ENCODE data around the gene GPR89A.
"Not testable (repeated sequence)": the region's sequence is repeated elsewhere in the genome, so short reads cannot be mapped to it uniquely, and the experiment has no call there.

Gene GPR89A

GRCh38 chr1:145607833-145608733 lies at the start of gene GPR89A:
Gene GPR89A (plus strand): TSS chr1:145607988. CDS start chr1:145608134, 146 bp downstream.
- DNase-seq, result peak; percentile 96
- H3K4me2 ChIP-seq (ENCODE audit: insufficient read depth, low read length), result peak within 1 kb of the TSS; percentile 63; the same call in 1 of the 2 replicates
- not testable (repeated sequence) for H3K9me3 ChIP-seq (ENCODE audit: insufficient read depth, low read length, severe bottlenecking); H4K20me1 ChIP-seq (ENCODE audit: insufficient read depth, low read length); H3K27me3 ChIP-seq (ENCODE audit: insufficient read depth, low read length, poor library complexity); H3K36me3 ChIP-seq (ENCODE audit: insufficient read depth, low read length)
- peak within 1 kb of the TSS; percentile 75 to 91; a peak in 3 of 4 replicates for H3K4me3 ChIP-seq (ENCODE audit: low read depth in 1 of 2, low read length in 2 of 2)
- peaks cover 12% of the 10 kb centered on the region for H3K4me1 ChIP-seq (ENCODE audit: insufficient read depth, low read length)
- peak within 1 kb of the TSS; percentile 77 for H3K9ac ChIP-seq (ENCODE audit: low read depth, low read length)
- ATAC-seq (ENCODE audit: insufficient read depth, low read depth), result peak; percentile 98
- H3K27ac ChIP-seq (ENCODE audit: low read length), result peak within 1 kb of the TSS; percentile 80
- peaks cover 25% of the 10 kb centered on the region for H3K79me2 ChIP-seq (ENCODE audit: insufficient read depth, low read length)
- H2AFZ ChIP-seq (ENCODE audit: low read depth, low read length), result peak within 1 kb of the TSS; percentile 95

DNA sequence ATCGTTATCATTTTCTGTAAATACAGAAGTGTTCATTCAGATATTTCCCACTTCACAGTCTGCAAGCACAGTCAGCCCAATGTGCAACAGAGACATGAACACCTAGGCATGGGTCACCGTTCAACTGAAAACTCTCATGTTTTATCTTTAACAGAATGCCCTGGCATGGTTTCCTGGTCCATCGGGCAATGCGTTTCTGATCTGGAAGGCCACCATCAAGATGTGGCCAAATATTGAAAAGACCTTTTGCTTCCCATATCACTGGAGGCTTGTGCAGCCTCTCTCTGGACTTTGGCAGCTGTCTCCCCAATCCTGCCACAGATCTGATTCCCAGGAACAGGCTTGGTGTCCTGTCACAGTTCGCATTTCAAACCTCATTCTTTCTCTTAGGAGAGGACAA lies 21.0 kb upstream of the GPR89A start:
- H3K79me2 ChIP-seq (ENCODE audit: insufficient read depth, low read length); ATAC-seq (ENCODE audit: insufficient read depth, low read depth); H3K36me3 ChIP-seq (ENCODE audit: insufficient read depth, low read length); H3K9ac ChIP-seq (ENCODE audit: low read depth, low read length); H3K4me1 ChIP-seq (ENCODE audit: insufficient read depth, low read length); H3K4me3 ChIP-seq (ENCODE audit: low read depth in 1 of 2, low read length in 2 of 2); H4K20me1 ChIP-seq (ENCODE audit: insufficient read depth, low read length); H2AFZ ChIP-seq (ENCODE audit: low read depth, low read length); DNase-seq; H3K27ac ChIP-seq (ENCODE audit: low read length); H3K27me3 ChIP-seq (ENCODE audit: insufficient read depth, low read length, poor library complexity); H3K4me2 ChIP-seq (ENCODE audit: insufficient read depth, low read length); H3K9me3 ChIP-seq (ENCODE audit: insufficient read depth, low read length, severe bottlenecking): not testable (repeated sequence)

- H3K4me3 ChIP-seq (ENCODE audit: low read depth in 1 of 2, low read length in 2 of 2); H4K20me1 ChIP-seq (ENCODE audit: insufficient read depth, low read length); H3K27ac ChIP-seq (ENCODE audit: low read length); H3K9ac ChIP-seq (ENCODE audit: low read depth, low read length); H3K79me2 ChIP-seq (ENCODE audit: insufficient read depth, low read length); ATAC-seq (ENCODE audit: insufficient read depth, low read depth); H3K4me1 ChIP-seq (ENCODE audit: insufficient read depth, low read length); H3K9me3 ChIP-seq (ENCODE audit: insufficient read depth, low read length, severe bottlenecking); H3K36me3 ChIP-seq (ENCODE audit: insufficient read depth, low read length); H3K27me3 ChIP-seq (ENCODE audit: insufficient read depth, low read length, poor library complexity); H2AFZ ChIP-seq (ENCODE audit: low read depth, low read length); H3K4me2 ChIP-seq (ENCODE audit: insufficient read depth, low read length): not testable (repeated sequence)
- peak; percentile 10 for DNase-seq
Observed at GRCh38 chr1:145590806-145591205, 17.0 kb upstream of the GPR89A start.

- not testable (repeated sequence) for H2AFZ ChIP-seq (ENCODE audit: low read depth, low read length); H3K4me3 ChIP-seq (ENCODE audit: low read depth in 1 of 2, low read length in 2 of 2); H4K20me1 ChIP-seq (ENCODE audit: insufficient read depth, low read length); H3K4me2 ChIP-seq (ENCODE audit: insufficient read depth, low read length); H3K9ac ChIP-seq (ENCODE audit: low read depth, low read length); H3K79me2 ChIP-seq (ENCODE audit: insufficient read depth, low read length); DNase-seq; H3K4me1 ChIP-seq (ENCODE audit: insufficient read depth, low read length); H3K36me3 ChIP-seq (ENCODE audit: insufficient read depth, low read length); ATAC-seq (ENCODE audit: insufficient read depth, low read depth); H3K27me3 ChIP-seq (ENCODE audit: insufficient read depth, low read length, poor library complexity); H3K9me3 ChIP-seq (ENCODE audit: insufficient read depth, low read length, severe bottlenecking); H3K27ac ChIP-seq (ENCODE audit: low read length)
Observed at GRCh38 chr1:145592347-145592746, 15.4 kb upstream of the GPR89A start.

DNA sequence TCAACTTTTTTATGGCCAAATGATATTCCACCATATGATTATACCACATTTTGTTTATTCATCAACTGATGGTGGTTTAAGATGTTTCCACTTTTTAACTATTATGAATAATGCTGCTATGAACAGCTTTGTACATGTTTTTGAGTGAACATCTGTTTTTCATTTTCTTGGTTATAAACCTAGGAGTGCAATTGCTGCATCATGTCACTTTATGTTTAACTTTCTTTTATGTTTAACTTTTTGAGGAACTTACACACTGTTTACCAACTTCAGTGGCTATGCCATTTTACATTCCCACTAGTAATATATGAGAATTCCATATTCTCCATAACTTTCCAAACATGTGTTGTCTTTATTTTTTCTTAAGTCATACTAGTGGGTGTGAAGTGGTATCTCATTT lies 12.4 kb upstream of the GPR89A start:
- not testable (repeated sequence) for ATAC-seq (ENCODE audit: insufficient read depth, low read depth); H3K4me1 ChIP-seq (ENCODE audit: insufficient read depth, low read length); H3K79me2 ChIP-seq (ENCODE audit: insufficient read depth, low read length); H3K4me3 ChIP-seq (ENCODE audit: low read depth in 1 of 2, low read length in 2 of 2); H3K27me3 ChIP-seq (ENCODE audit: insufficient read depth, low read length, poor library complexity); H2AFZ ChIP-seq (ENCODE audit: low read depth, low read length); H3K9ac ChIP-seq (ENCODE audit: low read depth, low read length); H3K27ac ChIP-seq (ENCODE audit: low read length); H3K9me3 ChIP-seq (ENCODE audit: insufficient read depth, low read length, severe bottlenecking); H3K4me2 ChIP-seq (ENCODE audit: insufficient read depth, low read length); H4K20me1 ChIP-seq (ENCODE audit: insufficient read depth, low read length); H3K36me3 ChIP-seq (ENCODE audit: insufficient read depth, low read length); DNase-seq

DNA sequence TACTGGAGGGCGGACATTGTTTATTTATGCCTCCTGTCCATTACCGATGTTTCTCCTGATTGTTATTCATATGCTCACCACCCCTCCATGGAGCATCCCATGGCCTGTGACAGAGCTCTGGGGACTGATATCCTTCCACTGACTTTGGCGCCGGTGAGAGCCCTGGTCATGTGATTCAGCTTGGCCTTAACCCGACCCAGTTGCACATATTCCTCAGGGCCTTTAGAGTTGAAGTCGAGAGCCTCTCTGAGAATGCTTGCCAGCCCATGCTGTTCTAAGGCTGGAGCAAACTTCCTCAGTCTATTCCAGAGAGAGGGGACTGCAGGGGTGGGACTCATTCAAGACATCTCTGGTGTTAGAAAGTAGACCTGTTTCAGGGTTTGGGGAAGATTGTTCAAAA lies 11.6 kb upstream of the GPR89A start:
- not testable (repeated sequence) for H3K27ac ChIP-seq (ENCODE audit: low read length); H3K27me3 ChIP-seq (ENCODE audit: insufficient read depth, low read length, poor library complexity); H3K36me3 ChIP-seq (ENCODE audit: insufficient read depth, low read length); H3K4me3 ChIP-seq (ENCODE audit: low read depth in 1 of 2, low read length in 2 of 2); H3K79me2 ChIP-seq (ENCODE audit: insufficient read depth, low read length); H3K9ac ChIP-seq (ENCODE audit: low read depth, low read length); ATAC-seq (ENCODE audit: insufficient read depth, low read depth); H4K20me1 ChIP-seq (ENCODE audit: insufficient read depth, low read length); H3K4me2 ChIP-seq (ENCODE audit: insufficient read depth, low read length); H2AFZ ChIP-seq (ENCODE audit: low read depth, low read length); H3K9me3 ChIP-seq (ENCODE audit: insufficient read depth, low read length, severe bottlenecking); H3K4me1 ChIP-seq (ENCODE audit: insufficient read depth, low read length); DNase-seq

DNA sequence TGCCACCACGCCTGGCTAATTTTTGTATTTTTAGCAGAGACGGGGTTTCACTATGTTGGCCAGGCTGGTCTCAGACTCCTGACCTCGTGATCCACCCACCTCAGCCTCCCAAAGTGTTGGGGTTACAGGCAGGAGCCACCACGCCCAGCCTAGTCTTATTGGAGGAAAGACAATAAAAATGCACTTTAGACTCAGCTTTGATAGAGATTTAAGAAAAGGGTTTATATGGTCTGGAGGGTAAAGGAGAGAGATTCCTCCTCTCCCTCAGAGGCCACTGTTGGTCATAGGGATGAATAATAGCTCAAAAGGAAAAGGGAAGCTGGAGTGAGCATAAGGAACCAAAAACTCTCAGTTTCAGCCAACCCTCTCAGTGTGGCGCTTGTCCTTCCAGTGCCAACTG lies 8.4 kb upstream of the GPR89A start:
- not testable (repeated sequence) for H3K4me3 ChIP-seq (ENCODE audit: low read depth in 1 of 2, low read length in 2 of 2); H3K36me3 ChIP-seq (ENCODE audit: insufficient read depth, low read length); DNase-seq; H3K4me2 ChIP-seq (ENCODE audit: insufficient read depth, low read length); H4K20me1 ChIP-seq (ENCODE audit: insufficient read depth, low read length); H3K9me3 ChIP-seq (ENCODE audit: insufficient read depth, low read length, severe bottlenecking); H3K79me2 ChIP-seq (ENCODE audit: insufficient read depth, low read length); H3K27me3 ChIP-seq (ENCODE audit: insufficient read depth, low read length, poor library complexity); ATAC-seq (ENCODE audit: insufficient read depth, low read depth); H3K27ac ChIP-seq (ENCODE audit: low read length); H2AFZ ChIP-seq (ENCODE audit: low read depth, low read length); H3K4me1 ChIP-seq (ENCODE audit: insufficient read depth, low read length); H3K9ac ChIP-seq (ENCODE audit: low read depth, low read length)

All from DND-41 (cell line).